Stimulated activated CD4-positive, alpha-beta T cell treated with anti-CD3 and anti-CD28 coated beads, Interleukin-2, amount 100 ng/mL, for 48 hours (primary cell): ENCODE measurements around the gene CD1C.
A peak's percentile ranks its signal among the peaks of the same experiment; 100 is the strongest.
"Not testable (repeated sequence)": the region's sequence is repeated elsewhere in the genome, so short reads cannot be mapped to it uniquely, and the experiment has no call there.

Source experiments
- DNase-seq, 2 donors: peaks; one replicate each; pipeline ENCODE4 v3.0.0-alpha.2; 2020

The CD1C gene

GRCh38 chr1:158329733-158330132, 40.0 kb downstream of the CD1C start:
- peak in 1 of 2 donors; percentile 3 for DNase-seq

GRCh38 chr1:158330391-158331105, 40.8 kb downstream of the CD1C start:
- no peak for DNase-seq

- DNase-seq = no peak
Measured at GRCh38 chr1:158331106-158331425, 41.3 kb downstream of the CD1C start.

GRCh38 chr1:158331481-158332150, 41.9 kb downstream of the CD1C start, which contains the start of gene CD1B:
CD1B (minus strand) TSS chr1:158331531; CDS start chr1:158331423, 108 bp downstream.
- no peak for DNase-seq

DNA sequence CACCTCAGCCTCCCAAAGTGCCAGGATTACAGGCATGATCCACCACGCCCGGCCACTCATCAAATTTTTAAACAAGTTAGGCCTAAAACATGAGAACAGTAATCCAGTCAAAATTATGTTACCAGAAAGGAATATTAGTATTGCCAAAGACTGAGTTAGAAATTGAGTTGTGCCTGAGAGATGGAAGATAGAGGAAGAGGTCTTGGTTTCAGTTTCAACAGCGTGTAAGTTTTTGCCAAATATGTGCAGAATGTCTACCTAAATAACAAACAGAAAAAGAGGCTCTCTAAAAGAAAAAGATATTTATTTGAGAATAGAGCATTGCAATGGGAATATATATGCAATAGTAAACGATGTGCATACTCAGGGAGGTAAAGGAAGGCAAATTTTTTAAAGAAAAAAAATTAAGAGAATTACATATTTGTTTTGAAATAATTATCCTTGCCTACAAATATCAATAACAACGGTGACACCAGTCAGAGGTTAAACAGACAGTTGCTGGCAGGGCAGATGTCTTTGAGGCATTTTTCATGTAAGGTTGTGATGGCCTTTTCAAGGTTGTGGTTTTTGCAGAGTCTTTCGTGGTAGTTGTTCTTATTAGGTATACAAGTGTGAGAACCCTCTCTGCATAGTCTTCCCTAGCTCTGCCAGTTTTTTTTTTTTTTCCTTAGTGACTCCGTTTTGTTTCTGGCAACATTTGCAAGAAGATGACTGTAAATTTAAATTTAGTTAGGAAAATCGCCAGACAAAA, 43.9 kb downstream of the CD1C start:
- DNase-seq = no peak

DNA sequence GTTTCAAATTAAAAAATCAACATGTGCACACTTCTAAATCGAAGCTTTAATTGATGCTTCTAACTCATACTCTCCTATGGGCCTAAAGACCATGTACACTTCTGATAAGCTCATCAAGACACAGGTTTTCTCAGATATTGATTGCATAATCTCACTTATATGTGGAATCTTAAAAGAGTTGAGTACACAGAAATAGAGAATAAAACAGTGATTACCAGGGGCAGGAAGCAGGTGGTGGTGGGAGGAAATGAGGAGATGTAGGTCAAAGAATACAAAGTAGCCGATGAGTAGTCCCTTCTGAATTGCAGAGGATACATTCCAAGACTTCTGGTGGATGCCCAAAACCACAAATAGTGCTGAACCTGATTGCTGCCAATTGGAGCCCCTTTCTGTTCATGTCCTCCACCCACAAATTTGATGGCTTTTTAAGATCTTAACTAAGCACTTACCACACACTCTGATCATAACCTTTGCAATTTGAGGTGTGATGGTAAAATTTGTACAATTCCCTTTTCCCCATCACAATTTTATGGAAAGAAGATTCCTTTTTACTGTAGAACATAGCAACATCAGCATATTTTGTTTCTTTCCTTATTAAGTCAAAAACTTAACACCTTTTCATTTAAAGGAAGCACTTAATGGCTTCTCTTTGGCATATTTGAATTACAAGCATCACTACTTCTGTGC, 44.9 kb downstream of the CD1C start:
- DNase-seq = no peak

DNA sequence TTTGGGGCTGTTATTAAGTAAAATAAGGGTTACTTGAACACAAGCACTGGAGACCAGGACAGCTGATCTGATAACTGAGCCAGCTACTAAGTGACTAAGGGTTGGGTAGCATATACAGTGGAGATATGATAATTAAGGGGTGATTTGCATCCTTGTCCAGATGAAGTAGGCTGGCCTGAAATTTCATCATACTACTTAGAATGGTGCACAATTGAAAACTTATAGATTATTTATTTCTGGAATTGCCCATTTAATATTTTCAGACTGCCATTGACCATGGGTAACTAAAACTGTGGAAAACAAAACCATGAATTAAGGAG, 45.5 kb downstream of the CD1C start:
- DNase-seq = no peak

GRCh38 chr1:158336413-158336812, 46.7 kb downstream of the CD1C start:
- not testable (repeated sequence) for DNase-seq
